Testis (tissue), 2 donors: Measurements from ENCODE around the gene CADPS.

Source experiments
- POLR2A ChIP-seq: fragments of 450-650 bp; IDR thresholded peaks from one replicate; pipeline ENCODE4 v1.6.1; 2017; ENCODE audit warnings: antibody characterized with exemption, mild to moderate bottlenecking, moderate library complexity
- TF ChIP-seq, protein P1 (sequence below), 3 experiments: fragments of 450-650 bp in 2 of 3; fragments of 200-600 bp in 1 of 3; sonication (generic) in 1 of 3; IDR thresholded peaks; one replicate each; pipeline ENCODE4 v1.5.1; 2016 to 2019; ENCODE audit warnings: antibody characterized with exemption in 3 of 3, mild to moderate bottlenecking in 2 of 3, moderate library complexity in 1 of 3

DNA sequence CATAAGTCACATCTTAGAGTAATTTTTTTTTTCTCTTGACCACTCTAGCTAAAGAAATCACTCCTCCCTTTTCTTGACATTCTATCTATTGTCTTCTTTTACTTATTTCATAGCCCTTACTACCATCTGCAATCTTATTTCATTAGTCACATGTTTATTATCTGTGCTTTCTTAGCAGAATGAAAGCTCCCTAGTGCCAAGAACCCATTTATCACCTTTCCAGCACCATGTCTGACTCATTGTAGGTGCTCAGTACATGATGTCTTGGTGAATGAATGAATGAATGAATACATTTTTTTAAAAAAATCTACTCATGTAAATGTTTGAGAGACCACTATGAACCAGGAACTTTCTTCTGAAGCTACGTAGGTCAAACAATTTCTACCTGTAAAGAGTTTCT is 157.2 kb downstream of the CADPS start:
- TF ChIP-seq, protein P1, sequence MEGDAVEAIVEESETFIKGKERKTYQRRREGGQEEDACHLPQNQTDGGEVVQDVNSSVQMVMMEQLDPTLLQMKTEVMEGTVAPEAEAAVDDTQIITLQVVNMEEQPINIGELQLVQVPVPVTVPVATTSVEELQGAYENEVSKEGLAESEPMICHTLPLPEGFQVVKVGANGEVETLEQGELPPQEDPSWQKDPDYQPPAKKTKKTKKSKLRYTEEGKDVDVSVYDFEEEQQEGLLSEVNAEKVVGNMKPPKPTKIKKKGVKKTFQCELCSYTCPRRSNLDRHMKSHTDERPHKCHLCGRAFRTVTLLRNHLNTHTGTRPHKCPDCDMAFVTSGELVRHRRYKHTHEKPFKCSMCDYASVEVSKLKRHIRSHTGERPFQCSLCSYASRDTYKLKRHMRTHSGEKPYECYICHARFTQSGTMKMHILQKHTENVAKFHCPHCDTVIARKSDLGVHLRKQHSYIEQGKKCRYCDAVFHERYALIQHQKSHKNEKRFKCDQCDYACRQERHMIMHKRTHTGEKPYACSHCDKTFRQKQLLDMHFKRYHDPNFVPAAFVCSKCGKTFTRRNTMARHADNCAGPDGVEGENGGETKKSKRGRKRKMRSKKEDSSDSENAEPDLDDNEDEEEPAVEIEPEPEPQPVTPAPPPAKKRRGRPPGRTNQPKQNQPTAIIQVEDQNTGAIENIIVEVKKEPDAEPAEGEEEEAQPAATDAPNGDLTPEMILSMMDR (IDR thresholded peaks at IDR 0.05), result no peak
- TF ChIP-seq POLR2A, result no peak
